GM18861 (cell line): Measurements from ENCODE around the gene GRK3.
A peak's percentile ranks its signal among the peaks of the same experiment; 100 is the strongest.
"Not testable (repeated sequence)": the region's sequence is repeated elsewhere in the genome, so short reads cannot be mapped to it uniquely, and the experiment has no call there.

Experiments used
- ATAC-seq: cut with Tn5 transposase; IDR thresholded peaks from one replicate; pipeline ENCODE4 v1.9.1; 2021; ENCODE audit not compliant: unreplicated experiment

Gene GRK3

GRCh38 chr22:25564320-25564978, at the start of gene GRK3:
Gene GRK3, plus strand, starts transcription at chr22:25564675. Its CDS starts 366 bp downstream, at chr22:25565041.
- peak; percentile 29 for ATAC-seq

- no peak for ATAC-seq
These were observed 46.3 kb upstream of the GRK3 start for GRCh38 chr22:25518000-25518663.

- ATAC-seq = no peak
These were observed 39.1 kb upstream of the GRK3 start for GRCh38 chr22:25525376-25525775.

- ATAC-seq = not testable (repeated sequence)
These were observed 38.5 kb upstream of the GRK3 start for GRCh38 chr22:25525804-25526584.

- ATAC-seq = not testable (repeated sequence)
These were observed 37.5 kb upstream of the GRK3 start for GRCh38 chr22:25527016-25527415.

GRCh38 chr22:25528068-25528467, 36.4 kb upstream of the GRK3 start:
- not testable (repeated sequence) for ATAC-seq

GRCh38 chr22:25529059-25529458, 35.4 kb upstream of the GRK3 start:
- not testable (repeated sequence) for ATAC-seq

GRCh38 chr22:25529541-25530137, 34.8 kb upstream of the GRK3 start:
- not testable (repeated sequence) for ATAC-seq

GRCh38 chr22:25531677-25532076, 32.8 kb upstream of the GRK3 start:
- ATAC-seq = not testable (repeated sequence)

GRCh38 chr22:25534724-25535123, 29.8 kb upstream of the GRK3 start:
- no peak for ATAC-seq

GRCh38 chr22:25536589-25536988, 27.9 kb upstream of the GRK3 start:
- no peak for ATAC-seq

- no peak for ATAC-seq
These were observed 24.1 kb upstream of the GRK3 start for GRCh38 chr22:25540166-25540907.

- ATAC-seq = no peak
These were observed 23.4 kb upstream of the GRK3 start for GRCh38 chr22:25540908-25541660.

GRCh38 chr22:25542191-25542590, 22.3 kb upstream of the GRK3 start:
- ATAC-seq = no peak

GRCh38 chr22:25542720-25543402, 21.6 kb upstream of the GRK3 start:
- no peak for ATAC-seq

GRCh38 chr22:25545146-25545545, 19.3 kb upstream of the GRK3 start:
- no peak for ATAC-seq

- no peak for ATAC-seq
These were observed 18.8 kb upstream of the GRK3 start for GRCh38 chr22:25545672-25546071.

GRCh38 chr22:25546242-25546641, 18.2 kb upstream of the GRK3 start:
- ATAC-seq = no peak

GRCh38 chr22:25546751-25547150, 17.7 kb upstream of the GRK3 start:
- ATAC-seq = no peak
